WTC11 (cell line): Measurements from ENCODE around the gene PDK4.

Experiments used
- ATF1 ChIP-seq: sonication (generic); formaldehyde crosslinking; IDR thresholded peaks from 2 replicates; pipeline ENCODE4 v1.8.1; 2023; ENCODE audit warnings: mild to moderate bottlenecking, moderate library complexity, missing genetic modification reagents
- ATF3 ChIP-seq: sonication (generic); formaldehyde crosslinking; conservative IDR thresholded peaks from 2 replicates; pipeline ENCODE4 v1.8.1; 2022; ENCODE audit warnings: mild to moderate bottlenecking, missing genetic modification reagents
- CTCF ChIP-seq: fragments of 200-600 bp; IDR thresholded peaks from 2 replicates; pipeline ENCODE4 v1.8.0; 2022; ENCODE audit warnings: antibody characterized with exemption
- E2F5 ChIP-seq: sonication (generic); formaldehyde crosslinking; IDR thresholded peaks from 2 replicates; pipeline ENCODE4 v1.8.1; 2022; ENCODE audit warnings: mild to moderate bottlenecking, moderate library complexity, missing genetic modification reagents
- ELF4 ChIP-seq: sonication (generic); formaldehyde crosslinking; IDR thresholded peaks from 2 replicates; pipeline ENCODE4 v1.8.1; 2022; ENCODE audit warnings: low read depth, mild to moderate bottlenecking, moderate library complexity, missing genetic modification reagents
- ERG ChIP-seq: fragments of 250-450 bp; sonication (Bioruptor Pico); IDR thresholded peaks from 2 replicates; pipeline ENCODE4 v1.8.0; 2021; ENCODE audit warnings: mild to moderate bottlenecking
- HMGXB4 ChIP-seq: sonication (generic); formaldehyde crosslinking; IDR thresholded peaks from 2 replicates; pipeline ENCODE4 v1.8.1; 2023; ENCODE audit warnings: mild to moderate bottlenecking, moderate library complexity, missing genetic modification reagents
- MAX ChIP-seq: sonication (generic); formaldehyde crosslinking; IDR thresholded peaks from 2 replicates; pipeline ENCODE4 v1.8.0; 2022; ENCODE audit warnings: mild to moderate bottlenecking, missing genetic modification reagents
- MLX ChIP-seq: sonication (generic); formaldehyde crosslinking; IDR thresholded peaks from 2 replicates; pipeline ENCODE4 v1.8.1; 2023; ENCODE audit warnings: mild to moderate bottlenecking, missing genetic modification reagents, moderate library complexity
- TCF7 ChIP-seq: sonication (generic); formaldehyde crosslinking; IDR thresholded peaks from 2 replicates; pipeline ENCODE4 v1.8.0; 2022; ENCODE audit warnings: mild to moderate bottlenecking, low read depth, missing genetic modification reagents, moderate library complexity
- TEAD4 ChIP-seq: sonication (generic); formaldehyde crosslinking; IDR thresholded peaks from 2 replicates; pipeline ENCODE4 v1.8.0; 2022; ENCODE audit warnings: mild to moderate bottlenecking, missing genetic modification reagents
- USF2 ChIP-seq: sonication (generic); formaldehyde crosslinking; IDR thresholded peaks from 2 replicates; pipeline ENCODE4 v1.8.1; 2023; ENCODE audit warnings: mild to moderate bottlenecking, missing genetic modification reagents, moderate library complexity
- ZSCAN18 ChIP-seq: fragments of 250-450 bp; sonication (Bioruptor Pico); IDR thresholded peaks from 2 replicates; pipeline ENCODE4 v2.1.2; 2022; ENCODE audit warnings: mild to moderate bottlenecking, moderate library complexity

- TF ChIP-seq ATF3 (CRISPR knock-in tag) (no peak), E2F5 (no peak), MAX (CRISPR knock-in tag) (no peak), TEAD4 (CRISPR knock-in tag) (no peak), CTCF (no peak), MLX (CRISPR knock-in tag) (no peak), HMGXB4 (CRISPR knock-in tag) (no peak), ZSCAN18 (CRISPR knock-in tag) (no peak), ELF4 (CRISPR knock-in tag) (no peak), ATF1 (CRISPR knock-in tag) (no peak), USF2 (CRISPR knock-in tag) (no peak), ERG (CRISPR knock-in tag) (no peak), TCF7 (CRISPR knock-in tag) (no peak)
These were observed 2.8 kb upstream of the PDK4 start for GRCh38 chr7:95599069-95599468.
